H7 (cell line): ENCODE results near the gene ADAMTS17. TPM values are rescaled to one million over a fixed set of nuclear protein-coding genes. Genes with fewer than 3 reads are reported as not detected.

ENCODE experiments used
- DNase-seq: peaks from one replicate; pipeline ENCODE4 v3.0.0; 2012
- H3K27me3 ChIP-seq: 2 replicates; pipeline ENCODE4 v1.6.0; 2011; ENCODE audit warnings: mild to moderate bottlenecking, low read length; ENCODE audit not compliant: control insufficient read depth, insufficient read depth
- H3K36me3 ChIP-seq: replicated peaks from 2 replicates; pipeline ENCODE4 v1.5.1; 2011; ENCODE audit warnings: low read length; ENCODE audit not compliant: control insufficient read depth, insufficient read depth
- H3K4me3 ChIP-seq: 2 replicates; pipeline ENCODE4 v1.5.1; 2011; ENCODE audit warnings: low read depth, mild to moderate bottlenecking, control low read depth, low read length, moderate library complexity; ENCODE audit not compliant: insufficient read depth
- total RNA-seq: library from RNA; depleted of rRNA; stranded (reverse); fragments of >200 nt; shearing (Covaris generic); gene quantifications from 2 replicates; pipeline ENCODE4 v1.2.3, GENCODE V29; 2014

ADAMTS17 gene
- total RNA-seq, 1 experiment from 2014 or later: 0.55 TPM

DNA sequence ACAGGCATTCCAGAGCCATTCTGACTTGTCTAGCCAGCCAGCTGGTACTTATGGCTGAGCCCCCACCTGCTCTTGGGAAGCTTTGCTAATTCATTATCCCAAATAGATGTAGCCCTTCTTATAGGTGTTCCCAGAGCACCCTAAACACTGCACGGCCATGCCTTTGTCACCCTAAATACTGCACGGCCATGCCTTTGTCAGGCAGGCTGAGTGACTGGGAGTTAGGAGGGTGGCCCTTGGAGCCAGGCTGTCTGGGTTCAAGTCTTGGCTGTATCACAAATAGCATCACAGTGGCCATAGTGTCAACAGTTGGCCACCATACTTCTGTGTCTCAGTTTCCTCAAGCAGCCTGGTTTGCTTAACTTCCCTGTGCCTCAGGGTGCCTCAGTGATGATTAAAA lies 292.3 kb downstream of the ADAMTS17 start:
- Histone ChIP-seq H3K4me3 (no peak overlapping the region), H3K27me3 (no peaks in the 10 kb centered on the region), H3K36me3 (no peaks in the 10 kb centered on the region)
- DNase-seq: no peak

DNA sequence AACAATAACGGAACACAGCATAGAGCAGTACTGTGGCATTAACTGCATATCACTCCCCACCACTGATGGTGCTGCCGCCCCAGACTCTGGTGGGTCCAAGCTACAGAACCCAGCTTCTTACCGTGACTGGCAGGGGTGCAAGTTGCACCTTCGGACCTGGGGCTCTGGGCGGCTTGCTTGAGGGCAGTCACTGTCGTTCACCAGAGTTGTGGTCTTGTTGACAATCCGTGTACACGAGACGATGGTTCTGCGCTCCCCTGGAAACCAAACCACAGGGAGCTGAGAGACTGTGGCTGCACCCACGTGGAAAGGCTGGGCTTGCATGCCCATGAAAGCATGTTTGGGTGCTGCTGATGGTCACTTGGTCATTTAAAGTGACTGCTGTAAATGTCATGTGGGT lies 293.0 kb downstream of the ADAMTS17 start:
- no peak for DNase-seq
- Histone ChIP-seq H3K27me3 (no peaks in the 10 kb centered on the region), H3K36me3 (no peaks in the 10 kb centered on the region), H3K4me3 (no peak overlapping the region)

DNA sequence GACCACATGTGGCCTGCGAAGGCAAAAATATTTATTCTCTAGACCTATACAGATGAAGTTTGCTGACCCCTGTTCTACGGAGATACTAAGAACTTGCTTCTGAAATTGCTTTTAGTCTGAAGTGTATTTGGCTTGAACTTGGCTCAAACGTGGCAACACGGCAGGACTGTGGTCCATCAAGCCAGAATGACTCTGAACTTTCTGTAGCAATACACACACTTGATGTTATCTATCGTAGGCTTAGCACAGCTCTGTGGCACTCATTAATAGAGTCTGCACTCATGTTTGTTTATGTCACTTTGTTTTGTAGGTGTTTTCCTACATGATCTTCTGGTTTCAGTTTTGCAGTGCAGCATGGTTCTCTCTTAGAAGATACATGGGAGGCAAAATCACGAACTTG lies 298.1 kb downstream of the ADAMTS17 start:
- DNase-seq: no peak

DNA sequence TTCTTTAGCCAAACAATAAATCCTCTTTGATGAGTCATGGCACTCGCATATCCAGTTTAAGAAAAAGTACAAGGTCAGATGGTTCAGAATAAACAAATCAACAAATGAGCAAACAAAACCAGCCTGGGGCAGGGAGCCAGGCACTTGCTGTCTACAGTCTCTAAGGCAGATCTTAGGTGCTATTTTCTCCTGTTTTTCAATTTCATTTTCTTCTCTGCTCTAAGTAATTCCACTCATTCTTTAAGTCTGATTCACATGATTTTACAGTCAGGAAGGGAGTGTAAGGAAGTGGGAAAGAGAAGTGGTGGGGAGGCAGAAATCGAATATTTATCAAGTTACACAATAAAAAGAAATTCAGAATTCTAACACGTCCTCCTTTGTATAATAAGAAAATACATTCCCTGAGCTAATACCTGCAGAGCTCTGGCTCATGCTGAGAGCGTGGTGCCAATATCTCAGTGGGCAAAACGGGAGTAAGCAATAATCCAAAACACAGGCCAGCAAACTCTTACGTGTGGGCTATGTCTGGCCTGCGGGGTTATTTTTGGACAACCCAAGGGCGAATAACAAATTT lies 298.6 kb downstream of the ADAMTS17 start:
- no peak overlapping the region for H3K4me3 ChIP-seq
- H3K27me3 ChIP-seq: no peaks in the 10 kb centered on the region
- DNase-seq: no peak
- no peaks in the 10 kb centered on the region for H3K36me3 ChIP-seq

More for the DNA sequence above, 298.1 kb downstream of the ADAMTS17 start:
- no peaks in the 10 kb centered on the region for H3K27me3 ChIP-seq
- H3K4me3 ChIP-seq: no peak overlapping the region
- H3K36me3 ChIP-seq: no peaks in the 10 kb centered on the region

DNA sequence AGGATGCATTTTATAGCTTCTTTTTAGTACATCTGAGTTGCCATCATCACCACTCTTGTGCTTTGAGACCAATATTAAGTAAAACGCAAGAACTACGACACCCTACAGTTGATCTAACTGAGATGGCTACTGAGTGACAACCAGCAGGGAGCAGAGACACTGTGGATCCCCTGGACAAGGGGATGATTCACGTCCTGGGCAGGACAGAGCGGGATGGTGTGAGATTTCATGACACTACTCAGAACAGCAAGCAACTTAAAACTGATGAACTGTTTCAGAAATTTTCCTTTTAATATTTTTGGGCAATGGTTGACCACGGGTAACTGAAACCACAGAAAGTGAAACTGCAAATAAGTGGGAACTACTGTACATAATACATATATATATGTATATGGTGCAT lies 299.2 kb downstream of the ADAMTS17 start:
- no peaks in the 10 kb centered on the region for H3K36me3 ChIP-seq
- DNase-seq: no peak
- no peaks in the 10 kb centered on the region for H3K27me3 ChIP-seq
- H3K4me3 ChIP-seq: no peak overlapping the region

DNA sequence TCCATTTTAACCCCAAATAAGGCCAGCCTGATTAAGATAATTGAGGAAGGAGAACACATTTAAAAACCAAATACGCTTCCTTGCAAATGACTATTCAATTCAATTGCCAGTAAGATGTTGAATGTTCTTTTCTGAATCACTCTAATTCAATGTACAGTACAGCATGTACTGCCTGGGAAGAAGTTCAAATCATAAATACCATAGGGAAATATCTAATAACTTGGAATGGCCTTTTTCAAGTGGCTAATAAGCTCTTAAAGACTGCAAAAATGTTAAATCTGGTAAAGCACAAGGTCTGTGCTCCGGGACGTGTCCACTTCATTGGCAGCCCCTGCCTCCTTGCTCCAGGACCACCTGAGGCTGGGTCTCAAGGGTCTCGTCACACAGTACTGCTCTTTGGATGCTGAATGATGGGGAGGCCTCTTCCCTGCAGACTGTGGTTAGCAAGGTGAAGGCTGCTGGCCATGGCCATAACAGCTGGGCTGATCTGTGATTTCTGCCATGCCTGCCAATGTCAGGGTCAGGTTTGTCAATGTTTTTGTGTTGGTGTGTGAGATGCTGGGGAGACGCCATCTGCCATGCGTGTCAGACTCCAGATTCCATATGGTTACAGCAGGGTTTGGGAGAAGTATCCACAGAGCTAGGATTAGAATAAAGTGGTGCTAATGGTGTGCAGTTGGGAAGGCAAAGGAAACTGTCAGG lies 300.5 kb downstream of the ADAMTS17 start:
- Histone ChIP-seq H3K36me3 (no peaks in the 10 kb centered on the region), H3K27me3 (no peaks in the 10 kb centered on the region), H3K4me3 (no peak overlapping the region)
- DNase-seq: no peak

DNA sequence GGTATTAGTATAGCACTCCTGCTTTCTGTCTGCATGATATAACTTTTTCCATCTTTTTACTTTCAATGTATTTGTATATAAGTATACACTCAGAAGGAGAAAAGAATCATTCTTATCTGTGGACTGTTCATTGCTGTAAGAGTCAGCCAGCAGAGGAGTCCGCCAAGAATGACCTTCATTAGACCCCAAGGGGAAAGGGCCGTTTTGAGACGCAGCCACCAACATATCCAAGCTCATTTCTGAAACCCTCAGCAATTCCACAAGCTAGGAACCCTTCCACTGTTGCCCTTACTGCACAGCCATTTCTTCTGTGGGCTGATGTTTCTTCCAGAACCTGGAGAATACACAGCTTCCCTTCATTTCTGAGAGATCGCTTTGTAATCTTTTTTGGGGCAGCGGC lies 301.8 kb downstream of the ADAMTS17 start:
- Histone ChIP-seq H3K27me3 (no peaks in the 10 kb centered on the region), H3K36me3 (no peaks in the 10 kb centered on the region), H3K4me3 (no peak overlapping the region)
- no peak for DNase-seq

DNA sequence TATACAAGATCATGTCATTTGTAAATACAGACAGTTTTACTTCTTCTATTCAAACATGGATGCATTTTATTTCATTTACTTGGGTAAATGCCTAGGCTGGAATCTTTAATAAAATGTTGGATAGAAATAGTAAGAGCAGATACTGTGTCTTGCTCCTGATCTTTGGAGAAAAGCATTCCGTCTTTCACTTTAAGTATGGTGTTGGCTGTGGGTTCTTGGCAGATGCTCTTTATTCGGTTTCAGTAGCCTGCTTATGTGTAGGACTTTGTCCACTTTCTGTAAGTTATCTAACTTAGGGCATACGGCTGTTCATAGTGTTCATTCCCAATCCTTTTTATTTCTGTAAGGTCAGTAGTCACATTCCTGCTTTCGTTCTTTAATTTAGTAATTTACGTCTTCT lies 303.0 kb downstream of the ADAMTS17 start:
- Histone ChIP-seq H3K27me3 (no peaks in the 10 kb centered on the region), H3K36me3 (no peaks in the 10 kb centered on the region), H3K4me3 (no peak overlapping the region)
- no peak for DNase-seq

DNA sequence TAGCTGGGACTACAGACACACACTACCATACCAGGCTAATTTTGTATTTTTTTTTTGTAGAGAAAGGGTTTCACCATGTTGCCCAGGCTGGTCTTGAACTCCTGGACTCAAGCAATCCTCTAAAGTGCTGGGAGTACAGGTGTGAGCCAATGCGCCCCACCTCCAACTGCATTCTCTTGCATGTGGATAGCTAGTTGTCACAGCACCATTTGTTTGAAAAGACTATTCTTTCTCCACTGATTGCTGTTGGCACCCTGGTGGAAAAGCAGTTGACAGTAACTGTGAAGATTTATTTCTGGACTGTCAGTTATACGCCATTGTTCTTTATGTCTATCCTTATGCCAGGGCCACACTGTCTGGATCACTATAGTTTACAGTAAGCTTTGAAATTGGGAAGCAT lies 303.9 kb downstream of the ADAMTS17 start:
- no peak overlapping the region for H3K4me3 ChIP-seq
- H3K27me3 ChIP-seq: no peaks in the 10 kb centered on the region
- no peaks in the 10 kb centered on the region for H3K36me3 ChIP-seq
- no peak for DNase-seq

DNA sequence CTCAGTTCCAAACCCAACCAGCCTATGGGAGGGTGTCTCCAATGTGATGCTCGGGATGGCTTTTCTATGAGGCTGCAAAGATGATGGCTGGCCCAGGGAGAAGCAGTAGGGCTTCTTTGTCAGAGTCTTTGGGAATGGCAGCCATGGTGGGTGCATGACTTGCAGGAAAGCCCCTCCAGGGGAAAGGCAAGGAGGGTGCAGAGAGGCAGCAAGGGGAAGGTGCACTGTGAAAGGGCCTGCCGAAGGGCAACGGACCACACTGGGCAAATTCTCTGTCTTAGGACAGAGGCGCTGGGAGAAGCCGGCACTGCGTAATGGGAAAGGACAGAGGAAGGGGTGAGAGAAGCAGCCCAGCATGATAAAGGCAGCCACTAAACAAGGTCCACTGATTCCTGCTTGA lies 305.8 kb downstream of the ADAMTS17 start:
- Histone ChIP-seq H3K27me3 (no peaks in the 10 kb centered on the region), H3K36me3 (no peaks in the 10 kb centered on the region), H3K4me3 (no peak overlapping the region)
- no peak for DNase-seq

DNA sequence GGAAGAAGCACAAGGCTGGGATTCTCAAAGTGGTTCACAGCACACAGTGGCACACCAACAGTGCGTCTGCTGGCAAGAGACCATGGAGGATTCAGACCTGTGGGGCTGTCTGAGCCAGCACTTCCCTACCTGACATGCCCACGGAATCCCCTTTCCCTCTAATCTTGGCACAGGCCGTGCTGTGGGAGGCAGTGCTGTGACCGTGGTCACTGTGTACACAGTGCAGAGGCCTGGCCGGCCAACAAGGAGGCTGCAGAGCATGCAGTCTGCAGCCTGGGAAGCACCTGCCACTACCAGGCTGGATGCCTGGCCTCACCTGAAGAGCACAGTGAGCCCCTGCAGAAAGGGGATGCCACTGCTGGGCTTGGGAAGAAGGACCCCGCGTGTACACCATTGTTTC lies 307.6 kb downstream of the ADAMTS17 start:
- H3K27me3 ChIP-seq: no peaks in the 10 kb centered on the region
- no peaks in the 10 kb centered on the region for H3K36me3 ChIP-seq
- DNase-seq: no peak
- no peak overlapping the region for H3K4me3 ChIP-seq

DNA sequence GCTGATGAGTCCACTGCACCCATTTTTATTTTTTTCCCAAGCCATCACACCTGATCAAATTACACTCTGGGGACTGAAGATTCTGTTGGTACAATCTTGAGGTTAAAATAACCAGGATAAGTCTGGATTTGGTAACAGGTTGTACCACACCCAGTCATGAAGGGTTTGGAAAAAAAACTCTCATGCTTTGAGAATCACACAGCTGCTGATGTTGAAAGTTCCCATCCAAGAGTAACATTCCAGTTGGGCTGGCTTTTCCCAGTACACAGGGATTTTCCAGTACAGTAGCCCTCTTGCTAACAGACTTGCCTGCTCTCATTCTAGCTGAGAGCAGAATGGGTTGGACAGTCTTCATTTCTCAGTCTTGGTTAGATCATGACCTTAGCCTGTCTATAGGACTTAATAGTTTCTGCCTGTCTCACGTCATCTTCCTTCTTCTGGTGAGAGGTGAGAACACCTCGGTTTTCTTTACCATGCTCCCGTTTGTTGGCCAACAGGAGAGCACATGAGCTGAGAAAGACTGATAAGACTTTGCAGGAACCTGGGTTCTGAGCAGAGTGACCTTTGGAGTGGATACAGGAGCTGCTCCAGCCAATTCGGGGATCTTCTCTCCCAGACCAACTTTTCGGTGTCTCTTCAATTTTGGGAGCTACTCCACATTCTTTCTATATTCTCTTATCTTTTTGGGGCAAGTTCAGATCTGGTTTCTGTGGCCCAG lies 308.5 kb downstream of the ADAMTS17 start:
- H3K27me3 ChIP-seq: no peaks in the 10 kb centered on the region
- DNase-seq: no peak
- no peak overlapping the region for H3K4me3 ChIP-seq
- H3K36me3 ChIP-seq: no peaks in the 10 kb centered on the region

DNA sequence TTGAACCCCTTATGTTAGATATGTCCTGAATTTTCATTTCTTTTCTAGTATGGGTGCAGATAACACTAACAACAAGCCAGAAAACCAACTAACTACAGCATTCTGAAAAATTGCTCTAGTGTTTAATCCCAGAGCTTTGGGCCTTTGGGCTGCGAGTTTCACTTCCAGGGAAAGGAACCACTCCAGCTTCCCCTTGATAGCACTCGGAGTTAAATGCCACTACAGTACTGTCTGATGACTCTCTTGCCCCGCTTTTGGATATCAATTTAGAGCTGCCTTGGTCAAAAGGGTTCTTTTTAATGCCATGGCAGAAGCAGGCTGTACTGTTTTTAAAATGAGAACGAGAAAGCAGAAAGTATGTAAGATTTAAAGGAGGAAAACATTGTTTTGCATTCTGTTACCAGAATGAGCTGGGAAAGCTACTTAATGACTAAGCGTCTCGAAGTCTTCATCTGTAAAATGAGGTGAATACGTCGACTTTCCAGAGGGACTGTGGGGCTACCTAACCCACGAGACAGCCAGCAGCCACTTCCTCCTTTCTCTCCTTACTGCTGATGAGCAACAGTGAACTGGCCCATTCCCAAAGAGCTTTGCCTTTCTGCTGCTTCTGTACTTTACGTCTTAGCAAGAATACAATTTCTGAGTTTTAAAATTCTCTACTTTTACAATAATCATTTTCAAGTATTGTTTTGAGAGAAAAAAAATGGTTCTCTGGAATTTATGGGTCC lies 309.3 kb downstream of the ADAMTS17 start:
- Histone ChIP-seq H3K27me3 (no peaks in the 10 kb centered on the region), H3K36me3 (no peaks in the 10 kb centered on the region), H3K4me3 (no peak overlapping the region)
- DNase-seq: no peak

DNA sequence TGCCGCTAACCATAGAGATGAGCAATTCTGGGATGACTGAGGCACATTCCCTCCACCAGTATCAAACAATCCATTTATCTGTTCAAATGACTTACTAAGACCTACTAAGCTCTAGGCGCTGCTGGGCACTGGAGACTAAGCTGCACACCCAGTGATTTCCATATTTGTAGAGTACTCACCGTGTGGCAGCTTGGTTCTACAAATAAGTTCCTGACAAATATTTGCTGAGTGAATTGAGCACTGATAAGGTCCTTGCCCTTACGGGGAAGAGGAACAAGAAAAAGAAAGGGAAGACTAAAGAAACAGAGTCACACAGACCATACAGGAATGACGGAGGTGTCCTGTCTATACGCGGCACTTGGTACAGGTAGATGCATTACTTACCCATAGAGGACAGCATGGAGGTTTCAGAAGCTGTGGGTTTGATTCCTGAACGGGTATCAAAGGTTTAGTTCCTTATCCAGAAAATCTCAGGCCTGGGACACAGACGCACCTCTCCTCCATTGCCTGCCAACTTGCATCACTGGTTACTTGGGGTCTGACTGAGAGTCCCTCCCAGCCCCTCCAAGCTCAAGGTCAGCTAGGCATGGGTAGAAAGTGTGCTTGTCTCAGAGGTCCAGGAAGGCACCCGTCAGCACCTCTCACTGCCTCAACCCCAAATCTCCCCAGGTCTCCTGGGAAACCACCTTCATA lies 310.0 kb downstream of the ADAMTS17 start:
- Histone ChIP-seq H3K36me3 (no peaks in the 10 kb centered on the region), H3K4me3 (no peak overlapping the region), H3K27me3 (no peaks in the 10 kb centered on the region)
- no peak for DNase-seq
